ENCODE data around the gene HRC.
"Not testable (repeated sequence)": the region's sequence is repeated elsewhere in the genome, so short reads cannot be mapped to it uniquely, and the experiment has no call there.

Gene HRC

DNA sequence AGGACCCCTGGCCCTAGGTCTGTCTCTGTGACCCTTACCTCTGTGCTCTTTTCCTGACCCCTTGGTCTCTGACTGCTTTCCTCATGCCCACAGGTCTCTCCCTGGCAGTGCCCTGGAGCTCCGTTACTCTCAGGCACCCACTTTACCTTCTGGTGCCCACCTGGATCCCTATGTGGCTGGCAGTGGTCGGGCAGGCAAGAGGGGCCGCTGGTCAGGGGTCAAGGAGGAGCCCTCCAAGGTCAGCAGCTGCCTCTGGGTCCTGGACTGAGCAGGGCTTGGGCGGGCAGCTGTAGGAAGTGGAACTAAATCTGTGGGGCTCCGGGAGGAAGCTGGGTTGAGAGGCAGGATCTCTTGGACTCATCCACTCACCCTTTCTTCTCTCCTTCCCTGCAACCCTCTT, 19.5 kb downstream of the HRC start:
- no peak for DNase-seq (ENCODE audit: low read depth)

DNA sequence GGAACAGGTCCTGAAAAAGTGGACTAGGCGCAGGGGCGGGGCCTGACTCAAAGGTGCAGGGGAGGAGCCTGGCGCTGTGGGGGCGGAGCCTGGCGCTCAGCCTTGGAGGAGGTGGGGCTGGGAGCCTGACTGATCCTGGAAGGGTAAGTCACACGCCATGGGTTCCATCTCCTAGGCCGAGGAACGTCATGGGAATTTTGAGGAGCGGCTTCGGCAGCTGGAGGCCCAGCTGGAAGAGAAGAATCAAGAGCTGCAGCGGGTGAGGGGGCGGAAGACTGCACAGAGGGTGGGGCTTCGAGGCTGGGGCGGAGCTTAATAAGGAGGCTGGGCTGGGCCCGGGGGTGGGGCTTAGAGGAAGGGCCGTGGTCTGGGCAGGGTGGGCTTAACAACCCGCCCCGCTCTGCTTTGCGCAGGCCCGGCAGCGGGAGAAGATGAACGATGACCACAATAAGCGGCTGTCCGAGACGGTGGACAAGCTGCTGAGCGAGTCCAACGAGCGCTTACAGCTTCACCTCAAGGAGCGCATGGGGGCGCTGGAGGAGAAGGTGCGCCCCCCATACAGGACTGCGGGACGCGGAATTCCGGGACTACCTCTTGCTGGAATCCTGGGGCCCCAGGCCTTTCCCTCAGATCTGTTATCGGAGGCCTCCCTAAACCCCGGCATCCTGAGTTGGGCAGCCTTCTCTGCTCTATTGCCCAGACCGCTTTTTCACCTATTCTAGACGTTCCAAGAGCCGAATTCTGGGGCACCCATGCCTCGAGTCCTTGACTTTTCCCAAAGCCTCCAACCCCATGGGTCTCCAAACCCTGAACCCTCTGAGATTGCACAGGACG, 21.4 kb downstream of the HRC start:
- peak; percentile 74 for DNase-seq (ENCODE audit: low read depth)

DNA sequence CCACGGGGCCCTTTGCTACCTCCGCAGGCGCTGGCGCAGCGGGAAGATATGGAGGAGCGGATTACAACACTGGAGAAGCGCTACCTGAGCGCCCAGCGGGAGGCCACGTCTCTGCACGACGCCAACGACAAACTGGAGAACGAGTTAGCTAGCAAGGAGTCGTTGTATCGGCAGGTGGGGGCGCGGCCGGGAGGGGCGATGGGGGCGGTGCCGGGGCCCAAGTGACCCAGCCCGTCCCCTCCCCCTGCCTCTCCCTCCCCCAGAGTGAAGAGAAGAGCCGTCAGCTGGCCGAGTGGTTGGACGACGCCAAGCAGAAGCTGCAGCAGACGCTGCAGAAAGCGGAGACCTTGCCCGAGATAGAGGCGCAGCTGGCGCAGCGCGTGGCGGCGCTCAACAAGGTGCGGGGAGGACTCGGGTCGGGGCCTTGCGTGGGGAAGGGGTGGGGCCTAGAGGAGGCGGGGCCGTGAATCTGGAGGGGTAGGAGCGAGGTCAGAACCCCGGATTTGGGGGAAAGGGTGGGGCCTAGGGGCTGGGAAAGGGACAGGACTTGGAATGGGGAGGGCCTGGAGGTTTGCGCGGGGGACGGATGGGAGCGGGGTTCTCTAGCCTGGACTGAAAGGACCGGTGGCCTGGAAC, 22.1 kb downstream of the HRC start:
- DNase-seq (ENCODE audit: low read depth): no peak

- no peak for DNase-seq (ENCODE audit: low read depth)
These were observed 24.9 kb downstream of the HRC start for GRCh38 chr19:49130325-49130724.

DNA sequence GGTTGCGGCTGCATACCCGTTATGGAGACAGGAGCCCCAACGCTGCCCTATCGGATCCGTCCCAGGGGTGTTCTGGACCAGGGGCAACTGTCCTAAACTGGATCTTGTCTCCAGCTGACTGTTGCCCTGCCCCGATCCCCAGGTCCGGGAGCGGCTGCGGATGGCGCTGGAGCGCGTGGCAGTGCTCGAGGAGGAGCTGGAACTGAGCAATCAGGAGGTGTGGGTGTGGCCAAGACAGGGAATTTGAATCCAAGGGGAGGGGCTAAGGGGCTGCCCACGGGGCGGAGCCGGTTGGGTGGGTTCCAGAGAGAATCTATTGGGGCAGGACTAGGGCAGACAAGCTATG, 26.0 kb downstream of the HRC start:
- DNase-seq (ENCODE audit: low read depth): no peak

DNA sequence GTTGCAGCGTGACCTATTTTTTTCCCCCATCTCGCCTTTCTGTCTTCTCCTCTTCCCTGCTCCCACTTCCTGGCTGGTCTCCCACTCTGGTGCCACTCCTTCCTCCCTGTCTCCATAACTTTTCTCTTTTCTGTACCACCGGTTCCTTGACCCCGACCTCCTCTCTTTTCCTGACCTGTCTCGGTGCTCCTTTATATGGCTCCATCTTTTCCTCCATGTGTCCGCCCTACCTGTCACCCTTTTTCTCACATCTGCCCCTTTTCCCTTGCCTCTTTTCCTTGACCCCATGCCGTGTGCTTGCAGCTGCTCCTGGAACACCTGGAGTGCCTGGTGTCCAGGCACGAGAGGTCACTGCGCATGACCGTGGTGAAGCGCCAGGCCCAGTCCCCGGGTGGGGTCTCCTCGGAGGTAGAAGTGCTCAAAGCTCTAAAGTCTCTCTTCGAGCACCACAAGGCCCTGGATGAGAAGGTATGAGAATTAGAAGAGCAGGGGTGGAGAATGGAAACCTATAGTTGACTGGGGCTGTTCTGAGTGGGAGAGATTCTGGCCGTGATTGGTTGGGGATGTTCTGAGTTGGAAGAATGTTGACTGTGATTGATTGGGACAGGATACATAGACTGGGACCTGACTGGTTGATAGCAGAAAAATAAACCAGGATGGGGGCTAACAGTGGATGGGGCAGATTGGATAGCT, 26.5 kb downstream of the HRC start:
- DNase-seq (ENCODE audit: low read depth): no peak

GRCh38 chr19:49127674-49128544, 27.3 kb downstream of the HRC start:
- peak; percentile 98 for DNase-seq (ENCODE audit: low read depth)

GRCh38 chr19:49127225-49127624, 28.0 kb downstream of the HRC start:
- DNase-seq (ENCODE audit: low read depth): not testable (repeated sequence)

GRCh38 chr19:49126575-49126974, 28.6 kb downstream of the HRC start:
- no peak for DNase-seq (ENCODE audit: low read depth)

DNA sequence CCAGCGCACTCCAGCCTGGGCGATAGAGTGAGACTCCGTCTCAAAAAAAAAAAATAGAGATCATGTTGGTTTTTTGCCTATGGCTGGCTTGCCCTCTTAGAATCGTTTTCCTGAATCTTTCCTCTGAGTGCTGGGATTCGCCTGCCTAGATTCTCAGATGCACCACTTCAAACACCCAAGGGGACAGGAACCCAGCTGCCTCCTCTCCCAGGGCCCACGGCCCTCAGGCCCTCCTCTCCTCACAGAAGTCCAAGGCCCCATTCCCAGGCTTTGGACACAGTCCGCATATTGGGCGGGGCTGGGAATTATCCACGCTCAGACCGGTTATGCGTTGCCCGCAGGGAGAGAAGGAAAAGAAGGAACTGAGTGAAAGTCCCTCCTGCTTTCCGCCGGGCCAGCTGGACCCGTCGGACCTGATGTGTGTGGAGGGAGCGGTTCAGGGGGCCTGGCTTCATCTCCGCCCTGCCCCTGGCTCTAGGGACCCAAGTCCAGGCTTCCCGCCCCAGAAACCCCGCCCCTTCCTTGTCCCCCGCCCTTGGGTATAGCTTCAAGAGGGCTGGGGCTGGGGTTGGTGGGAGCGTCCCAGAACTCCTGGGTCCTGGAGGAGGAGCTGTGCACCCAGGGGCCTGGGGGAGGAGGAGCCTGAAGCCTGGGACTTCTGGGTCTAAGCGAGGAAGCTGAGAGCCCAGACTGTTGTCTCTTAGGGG, 30.0 kb downstream of the HRC start:
- DNase-seq (ENCODE audit: low read depth): no peak

GRCh38 chr19:49123285-49123684, 31.9 kb downstream of the HRC start:
- not testable (repeated sequence) for DNase-seq (ENCODE audit: low read depth)

GRCh38 chr19:49121841-49122240, 33.4 kb downstream of the HRC start:
- peak; percentile 36 for DNase-seq (ENCODE audit: low read depth)

- DNase-seq (ENCODE audit: low read depth): no peak
These were observed 34.3 kb downstream of the HRC start for GRCh38 chr19:49120868-49121267.

- DNase-seq (ENCODE audit: low read depth): no peak
These were observed 34.9 kb downstream of the HRC start for GRCh38 chr19:49120325-49120683.

DNA sequence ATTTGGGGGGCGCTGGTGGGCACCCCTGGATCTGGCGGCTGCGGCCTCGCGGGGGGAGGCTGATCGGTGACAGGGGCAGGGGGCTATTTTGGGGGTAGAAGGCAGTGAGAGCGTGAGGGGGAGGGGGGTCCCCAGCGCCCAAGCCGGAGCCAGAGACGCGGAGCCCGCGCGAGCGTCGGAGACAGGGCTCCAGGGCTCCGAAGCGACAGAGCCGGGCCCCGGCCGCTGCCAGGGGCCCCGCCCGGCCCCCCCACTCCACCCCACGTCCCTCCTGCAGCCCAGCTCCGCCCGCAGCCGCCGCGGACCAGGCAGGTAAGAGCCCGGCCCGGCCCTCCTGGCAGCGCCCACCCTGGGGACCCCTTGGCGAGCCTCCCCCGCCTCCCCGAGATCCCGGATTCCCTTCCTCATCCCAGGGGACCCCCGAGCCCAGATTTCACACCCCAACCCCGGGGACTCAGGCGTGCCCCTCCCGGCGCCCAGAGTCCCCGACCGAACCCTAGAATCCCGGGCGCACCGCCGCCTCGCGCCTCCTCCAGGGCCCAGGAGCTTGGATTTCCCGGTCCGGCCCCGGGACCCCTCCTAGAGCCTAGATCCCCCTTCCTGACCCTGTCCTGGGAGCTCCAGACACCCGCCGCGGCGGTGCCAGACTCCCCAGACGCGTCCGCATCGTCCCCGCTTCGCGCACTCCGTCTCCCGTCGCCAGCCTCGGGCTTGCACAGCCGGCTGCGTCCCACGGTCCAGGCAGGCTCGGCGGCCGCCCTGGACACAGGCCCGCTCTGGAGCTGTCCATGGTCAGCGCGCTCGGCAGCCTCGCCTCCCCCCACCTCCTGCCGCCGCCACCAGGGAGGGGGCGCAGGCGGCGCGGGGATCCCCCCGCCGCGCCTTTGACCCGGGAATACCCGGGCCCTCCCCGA, 35.5 kb downstream of the HRC start, which contains the start of gene PPFIA3:
Gene PPFIA3 (plus strand): TSS at position 134 of the 914 bp plus-strand sequence. CDS start 8,330 bp downstream, outside the sequence.
- peak; percentile 76 for DNase-seq (ENCODE audit: low read depth)

- DNase-seq (ENCODE audit: low read depth): peak; percentile 94
These were observed 36.4 kb downstream of the HRC start, which contains the start of gene C19orf73 for GRCh38 chr19:49118565-49119410. C19orf73 (minus strand) TSS chr19:49119143; CDS start chr19:49119022, 121 bp downstream.

DNA sequence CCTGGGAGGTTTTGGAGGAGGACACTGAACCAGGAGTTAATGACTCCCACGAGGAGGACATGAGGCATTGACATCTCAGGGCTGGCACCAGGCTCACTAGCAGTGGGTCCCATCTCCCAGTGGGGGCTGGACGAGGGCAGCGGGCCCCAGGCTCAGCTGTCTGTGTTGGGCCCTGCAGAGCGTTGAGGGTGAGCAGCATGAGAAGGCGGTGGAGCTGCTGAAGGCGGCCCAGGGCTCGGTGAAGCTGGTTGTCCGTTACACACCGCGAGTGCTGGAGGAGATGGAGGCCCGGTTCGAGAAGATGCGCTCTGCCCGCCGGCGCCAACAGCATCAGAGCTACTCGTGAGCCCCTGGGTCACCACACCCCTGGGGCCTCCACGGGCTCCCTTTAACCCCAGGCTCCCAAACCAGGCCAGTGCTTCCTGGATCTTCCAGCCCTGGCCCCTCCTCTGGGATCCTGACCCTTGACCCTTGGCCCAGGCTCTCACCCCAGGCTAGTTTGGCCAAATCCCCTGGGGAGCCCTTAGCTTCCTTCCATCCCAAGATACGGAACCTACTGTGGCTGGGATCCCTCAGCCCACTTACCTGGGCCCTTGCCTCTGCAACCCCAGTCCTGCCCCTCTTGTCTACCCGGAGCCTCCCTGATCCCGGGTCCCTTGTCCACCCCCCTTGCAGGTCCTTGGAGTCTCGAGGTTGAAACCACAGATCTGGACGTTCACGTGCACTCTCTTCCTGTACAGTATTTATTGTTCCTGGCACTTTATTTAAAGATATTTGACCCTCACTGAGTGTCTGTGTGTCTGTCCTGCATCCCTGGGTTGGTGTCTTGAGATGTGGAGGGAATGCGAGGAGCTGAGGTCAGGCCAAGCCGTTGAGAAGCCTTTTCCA, 37.3 kb downstream of the HRC start:
- no peak for DNase-seq (ENCODE audit: low read depth)

DNA sequence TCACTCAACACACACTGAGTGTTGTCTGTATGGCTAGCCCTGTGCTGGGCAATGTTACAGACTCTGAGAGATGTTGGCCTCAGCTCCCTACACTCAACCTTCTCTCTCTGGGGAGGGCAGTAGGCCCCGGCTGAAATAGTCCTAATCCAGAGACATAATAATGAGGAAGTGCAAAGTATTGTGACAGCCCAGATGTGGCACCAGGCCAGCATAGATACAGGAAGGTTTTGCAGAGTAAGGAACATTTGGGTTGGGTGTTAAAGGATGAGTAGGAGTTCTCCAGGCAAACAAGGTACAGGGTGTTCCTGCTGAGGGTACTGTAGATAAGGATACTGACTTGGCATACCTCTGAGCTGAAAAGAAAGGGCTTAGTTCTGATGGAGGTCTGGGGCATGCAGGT, 38.7 kb downstream of the HRC start:
- no peak for DNase-seq (ENCODE audit: low read depth)

All from EH (cell line).